Activated CD8-positive, alpha-beta T cell treated with anti-CD3 and anti-CD28 coated beads for 36 hours (primary cell): ENCODE data around the gene SLC22A31. TPM values are rescaled to one million over a fixed set of nuclear protein-coding genes. Genes with fewer than 3 reads are reported as not detected.
"Not testable (repeated sequence)": the region's sequence is repeated elsewhere in the genome, so short reads cannot be mapped to it uniquely, and the experiment has no call there.

ENCODE experiments used
- ATAC-seq: fragments of 200-7000 bp; cut with Tn5 transposase; one replicate; pipeline ENCODE4 v1.10.0; 2021; ENCODE audit warnings: mild to moderate bottlenecking, moderate library complexity
- CTCF ChIA-PET: fragments of 350-600 bp; sonication (Branson Sonifier 250); formaldehyde crosslinking; loops from one replicate; lab custom pipeline; 2021; ENCODE audit warnings: antibody characterized with exemption; lab: Charles Lee
- POLR2A ChIA-PET: fragments of 350-600 bp; sonication (Branson Sonifier 250); formaldehyde crosslinking; loops from one replicate; lab custom pipeline; 2021; ENCODE audit warnings: antibody characterized with exemption; lab: Charles Lee
- DNase-seq: peaks from one replicate; pipeline ENCODE4 v3.0.0-alpha.2; 2020
- H3K27ac Mint-ChIP-seq: one replicate; pipeline ENCODE4 v1.8.0; 2021; ENCODE audit warnings: mild to moderate bottlenecking, mixed read lengths
- H3K27me3 Mint-ChIP-seq: one replicate; pipeline ENCODE4 v1.8.0; 2021; ENCODE audit warnings: mixed read lengths
- H3K36me3 Mint-ChIP-seq: one replicate; pipeline ENCODE4 v1.8.0; 2021; ENCODE audit warnings: low read depth, mixed read lengths
- H3K4me1 Mint-ChIP-seq: one replicate; pipeline ENCODE4 v1.8.0; 2021; ENCODE audit warnings: low read depth, mixed read lengths
- H3K4me3 Mint-ChIP-seq: one replicate; pipeline ENCODE4 v1.8.0; 2021; ENCODE audit warnings: mild to moderate bottlenecking, moderate library complexity, mixed read lengths
- H3K9me3 Mint-ChIP-seq: one replicate; pipeline ENCODE4 v1.8.0; 2021; ENCODE audit warnings: mixed read lengths
- CTCF ChIP-seq: fragments of 200-600 bp; IDR thresholded peaks from one replicate; pipeline ENCODE4 v1.8.0; 2022; ENCODE audit warnings: antibody characterized with exemption, mild to moderate bottlenecking
- intact Hi-C: fragments of 100-400 bp; cut with micrococcal nuclease; formaldehyde crosslinking; loops from one replicate; pipeline ENCODE4 v1.10.0; 2022
- total RNA-seq, 2 experiments: library from RNA; stranded (reverse); gene quantifications; one replicate each; pipeline ENCODE4 v1.2.3, GENCODE V29; 2021

Gene SLC22A31
- total RNA-seq, 2 experiments from 2014 or later = 0.16 to 0.20 TPM

GRCh38 chr16:89169778-89170177 lies 30.6 kb downstream of the SLC22A31 start:
- intact Hi-C loops = loop anchor here (5.0 to 10.0 kb wide), 2 partner anchors 227 to 345 kb away; no protein-coding TSS in a partner anchor
- Mint-ChIP-seq H3K4me3 (no peak overlapping the region), H3K4me1 (peaks cover 9% of the 10 kb centered on the region), H3K9me3 (no peaks in the 10 kb centered on the region), H3K36me3 (no peaks in the 10 kb centered on the region), H3K27ac (no peak overlapping the region), H3K27me3 (peaks cover 2% of the 10 kb centered on the region)
- ATAC-seq (no peak), DNase-seq (no peak)
- CTCF ChIA-PET = interaction anchor here (0.8 kb wide), 1 partner anchor 357 kb away, joined by 3 read pairs; no protein-coding TSS in a partner anchor
- POLR2A ChIA-PET = no interaction called here
- no peak for TF ChIP-seq CTCF

- intact Hi-C loops = loop anchor here (5.0 kb wide), 1 partner anchor 226 kb away; no protein-coding TSS in a partner anchor
Observed at GRCh38 chr16:89168381-89169189, 31.8 kb downstream of the SLC22A31 start.

GRCh38 chr16:89167425-89167941 lies 32.9 kb downstream of the SLC22A31 start:
- intact Hi-C loops = loop anchor here (5.0 kb wide), 1 partner anchor 225 kb away; no protein-coding TSS in a partner anchor
- Mint-ChIP-seq H3K9me3 (no peaks in the 10 kb centered on the region), H3K36me3 (no peaks in the 10 kb centered on the region), H3K4me3 (no peak overlapping the region), H3K27ac (no peak overlapping the region), H3K4me1 (peaks cover 9% of the 10 kb centered on the region), H3K27me3 (peaks cover 2% of the 10 kb centered on the region)
- peak; percentile 88 for TF ChIP-seq CTCF
- POLR2A ChIA-PET = interaction anchor here (0.8 kb wide), 1 partner anchor 70 kb away, joined by 3 read pairs; no protein-coding TSS in a partner anchor
- CTCF ChIA-PET = interaction anchor here (0.5 to 2.0 kb wide), 12 partner anchors 9 to 430 kb away, joined by 3 to 10 read pairs (median 4); partner anchors contain the start of genes TRAPPC2L and ZNF778
- DNase-seq = peak; percentile 91
- peak; percentile 31 for ATAC-seq

More at GRCh38 chr16:89168381-89169189, 31.8 kb downstream of the SLC22A31 start:
- POLR2A ChIA-PET = no interaction called here
- ATAC-seq (no peak), DNase-seq (no peak)
- CTCF ChIA-PET = interaction anchor here (1.7 to 2.0 kb wide), 2 partner anchors 8 to 311 kb away, joined by 4 to 7 read pairs; partner anchors contain the start of gene TRAPPC2L
- H3K36me3 Mint-ChIP-seq = no peaks in the 10 kb centered on the region
- no peak overlapping the region for H3K27ac Mint-ChIP-seq
- no peaks in the 10 kb centered on the region for H3K9me3 Mint-ChIP-seq
- H3K27me3 Mint-ChIP-seq = peaks cover 2% of the 10 kb centered on the region
- peaks cover 9% of the 10 kb centered on the region for H3K4me1 Mint-ChIP-seq
- no peak for TF ChIP-seq CTCF
- H3K4me3 Mint-ChIP-seq = no peak overlapping the region

GRCh38 chr16:89166696-89167424 lies 33.5 kb downstream of the SLC22A31 start:
- no peak for TF ChIP-seq CTCF
- Mint-ChIP-seq H3K4me1 (peaks cover 9% of the 10 kb centered on the region), H3K27ac (no peak overlapping the region), H3K4me3 (no peak overlapping the region), H3K27me3 (peaks cover 2% of the 10 kb centered on the region), H3K9me3 (no peaks in the 10 kb centered on the region), H3K36me3 (no peaks in the 10 kb centered on the region)
- intact Hi-C loops = loop anchor here (5.0 kb wide), 1 partner anchor 225 kb away; no protein-coding TSS in a partner anchor
- no peak for DNase-seq
- no peak for ATAC-seq
- ChIA-PET POLR2A (interaction anchor here (0.8 kb wide), 1 partner anchor 69 kb away, joined by 3 read pairs; no protein-coding TSS in a partner anchor), CTCF (interaction anchor here (0.5 to 2.0 kb wide), 12 partner anchors 10 to 429 kb away, joined by 3 to 10 read pairs (median 4); partner anchors contain the start of genes TRAPPC2L and ZNF778)

GRCh38 chr16:89165681-89165979 lies 34.7 kb downstream of the SLC22A31 start:
- POLR2A ChIA-PET, H3K36me3 Mint-ChIP-seq, H3K9me3 Mint-ChIP-seq, CTCF ChIA-PET, H3K27ac Mint-ChIP-seq, ATAC-seq, H3K4me1 Mint-ChIP-seq, H3K4me3 Mint-ChIP-seq, H3K27me3 Mint-ChIP-seq, DNase-seq: not testable (repeated sequence)
- intact Hi-C loops = loop anchor here (5.0 kb wide), 1 partner anchor 223 kb away; no protein-coding TSS in a partner anchor
